Aorta (tissue), 5 donors: ENCODE data around the gene ENGASE. TPM values are rescaled to one million over a fixed set of nuclear protein-coding genes. Genes with fewer than 3 reads are reported as not detected.

Experiments
- ATAC-seq: fragments of 200-7000 bp; cut with Tn5 transposase; one replicate; pipeline ENCODE4 v1.9.1; 2022; ENCODE audit warnings: moderate library complexity; ENCODE audit not compliant: low FRiP score
- DNase-seq, 2 donors: peaks; one replicate each; pipeline ENCODE4 v3.0.0-alpha.2; 2020
- H3K27ac ChIP-seq, 2 donors: one replicate each; pipeline ENCODE4 v1.5.1; 2013; ENCODE audit warnings: low read length in 2 of 2, mild to moderate bottlenecking in 2 of 2, moderate library complexity in 2 of 2, control low read depth in 1 of 2, inconsistent platforms in 1 of 2, low read depth in 1 of 2
- H3K27me3 ChIP-seq, 2 donors: one replicate each; pipeline ENCODE4 v1.6.1; 2013; ENCODE audit warnings: control low read depth in 1 of 2, low read length in 1 of 2, mild to moderate bottlenecking in 1 of 2, moderate library complexity in 1 of 2; ENCODE audit not compliant: insufficient read depth in 2 of 2, control insufficient read depth in 1 of 2
- H3K36me3 ChIP-seq, 2 donors: one replicate each; pipeline ENCODE4 v1.6.1; 2013; ENCODE audit warnings: control low read depth in 1 of 2, low read length in 1 of 2, mild to moderate bottlenecking in 1 of 2; ENCODE audit not compliant: insufficient read depth in 2 of 2, control insufficient read depth in 1 of 2
- H3K4me1 ChIP-seq, 2 donors: one replicate each; pipeline ENCODE4 v1.6.1; 2013; ENCODE audit warnings: low read length in 2 of 2, control low read depth in 1 of 2, mild to moderate bottlenecking in 1 of 2, moderate library complexity in 1 of 2; ENCODE audit not compliant: insufficient read depth in 2 of 2, control insufficient read depth in 1 of 2
- H3K4me3 ChIP-seq, 2 donors: one replicate each; pipeline ENCODE4 v1.5.1; 2013; ENCODE audit warnings: low read length in 2 of 2, control low read depth in 1 of 2, mild to moderate bottlenecking in 1 of 2
- H3K9me3 ChIP-seq: one replicate; pipeline ENCODE4 v1.6.1; 2013; ENCODE audit warnings: mild to moderate bottlenecking, low read length; ENCODE audit not compliant: control insufficient read depth
- WGBS, 2 donors: extraction: QIAGEN DNeasy Blood & Tissue Kit; methylation state at CpG; one replicate each; pipeline ENCODE4 v1.1.7; 2013; 5-methylcytosine and 5-hydroxymethylcytosine counted together
- intact Hi-C, 2 donors: fragments of 100-400 bp; cut with DNase I; formaldehyde crosslinking; loops; one replicate each; pipeline versions ENCODE4 v1.14.2 to v1.15.0; 2022
- polyA plus RNA-seq, 2 donors: library from polyadenylated mRNA; stranded (reverse); fragments of 200-250 nt; gene quantifications; one replicate each; pipeline ENCODE4 v1.2.3, GENCODE V29; 2013
- total RNA-seq, 2 donors: library from RNA; stranded (reverse); fragmentation: NEBNext Ultra II Directional; extraction: Animal tissue kit (Norgen Biotek cat#: 25700); gene quantifications; one replicate each; pipeline ENCODE4 v1.2.1, GENCODE V29; 2021
- donor health status: healthy with polysubstance abuse.
- donor health status: Bipolar disorder and iron deficiency.
- donor health status: DM: no; HTN: no; CAD: no.
- donor health status: DM: no; HTN: no; CAD: no.
- donor health status: DM: yes; HTN: yes; CAD: no.

The ENGASE gene
- total and polyA plus RNA-seq, 4 donors = 7.0 to 60.5 (median 51.6) TPM

- DNase-seq = no peak
- Histone ChIP-seq H3K4me1 (no peaks in the 10 kb centered on the region), H3K9me3 (no peaks in the 10 kb centered on the region), H3K27me3 (no peaks in the 10 kb centered on the region), H3K36me3 (no peaks in the 10 kb centered on the region), H3K4me3 (no peak overlapping the region), H3K27ac (no peak overlapping the region)
- WGBS, 2 donors = 91% methylated on average over 9 of the region's 9 CpGs
- intact Hi-C loops = no loop called here
- no peak for ATAC-seq
Observed at GRCh38 chr17:79135011-79135410, 60.4 kb downstream of the ENGASE start.

GRCh38 chr17:79135628-79136405 lies 61.2 kb downstream of the ENGASE start:
- WGBS, 2 donors = 50 to 51% methylated on average over 24 of the region's 24 CpGs
- intact Hi-C loops = no loop called here

More at GRCh38 chr17:79135628-79136405, 61.2 kb downstream of the ENGASE start:
- H3K4me3 ChIP-seq = no peak overlapping the region
- no peak overlapping the region for H3K27ac ChIP-seq
- ATAC-seq (no peak), DNase-seq (no peak)
- no peaks in the 10 kb centered on the region for H3K4me1 ChIP-seq
- H3K36me3 ChIP-seq = no peaks in the 10 kb centered on the region
- no peaks in the 10 kb centered on the region for H3K9me3 ChIP-seq
- H3K27me3 ChIP-seq = no peaks in the 10 kb centered on the region

Other genes starting within 250 kb of the ENGASE start
- 10 to 100 TPM; 64.6 to 68.1 TPM for gene USP36, start 234.0 kb upstream of the ENGASE start, total RNA-seq
- 10 to 100 TPM in 1 of 2 donors, 1 to 10 TPM in 1; 5.9 to 33.4 TPM for gene USP36, start 234.0 kb upstream of the ENGASE start, polyA plus RNA-seq
- gene CEP295NL, start 171.6 kb upstream of the ENGASE start, total RNA-seq = 10 to 100 TPM; 10.1 to 13.9 TPM
- gene CEP295NL, start 171.6 kb upstream of the ENGASE start, polyA plus RNA-seq = under 1 TPM; 0.25 to 0.82 TPM
- 100 to 1,000 TPM; 657 to 732 TPM for gene TIMP2, start 149.4 kb upstream of the ENGASE start, total RNA-seq
- gene TIMP2, start 149.4 kb upstream of the ENGASE start, polyA plus RNA-seq = 100 to 1,000 TPM; 203 to 497 TPM
- gene LGALS3BP, start 94.9 kb upstream of the ENGASE start, total RNA-seq = 100 to 1,000 TPM; 110 to 156 TPM
- 100 to 1,000 TPM in 1 of 2 donors, 10 to 100 TPM in 1; 70.7 to 174 TPM for gene LGALS3BP, start 94.9 kb upstream of the ENGASE start, polyA plus RNA-seq
- 10 to 100 TPM; 37.5 to 45.5 TPM for gene CANT1, start 65.1 kb upstream of the ENGASE start, total RNA-seq
- gene CANT1, start 65.1 kb upstream of the ENGASE start, polyA plus RNA-seq = 10 to 100 TPM; 11.0 to 14.5 TPM
- 100 to 1,000 TPM; 157 to 439 TPM for gene C1QTNF1, start 50.7 kb upstream of the ENGASE start, total RNA-seq
- 100 to 1,000 TPM in 1 of 2 donors, 10 to 100 TPM in 1; 98.8 to 361 TPM for gene C1QTNF1, start 50.7 kb upstream of the ENGASE start, polyA plus RNA-seq